ENCODE measurements around the gene TCF7L1. TPM values are rescaled to one million over a fixed set of nuclear protein-coding genes. Genes with fewer than 3 reads are reported as not detected.
A peak's percentile ranks its signal among the peaks of the same experiment; 100 is the strongest.

The TCF7L1 gene
- total and polyA plus RNA-seq, 2 of the 13 experiments (the other 11 are each of a cell fraction or from before 2014, with no cell fraction given): 0.04 to 0.15 TPM

DNA sequence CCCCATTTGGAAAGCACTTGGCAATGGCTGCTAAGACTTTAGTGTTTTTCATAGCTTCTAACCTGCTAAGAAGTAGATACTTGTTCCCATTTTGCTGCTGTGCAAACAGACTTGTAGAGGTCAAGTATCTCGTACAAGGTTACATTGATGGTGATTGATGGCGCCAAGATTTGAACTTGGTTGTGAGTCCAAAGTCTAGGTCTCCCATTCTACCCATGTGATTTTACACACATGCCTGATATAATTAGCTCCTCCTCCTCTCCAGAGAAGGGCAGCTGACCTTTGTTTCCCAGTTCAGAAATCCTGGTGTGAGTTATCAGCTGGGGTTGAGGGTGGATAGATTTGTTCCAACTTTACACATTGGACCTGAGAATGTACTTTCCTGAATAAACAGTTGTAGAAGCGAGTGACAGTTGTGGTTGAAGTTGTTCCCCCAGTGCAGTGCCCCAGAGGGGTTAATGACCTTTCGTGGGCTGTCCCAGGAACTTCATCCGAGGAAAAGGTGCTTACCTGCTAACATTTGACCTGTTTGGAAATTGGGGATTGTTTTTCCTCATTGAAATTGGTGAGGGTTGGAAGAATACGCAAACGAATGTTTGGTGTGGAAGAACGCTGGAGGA lies 10.4 kb downstream of the TCF7L1 start (continued):
- TF ChIP-seq, protein P1, sequence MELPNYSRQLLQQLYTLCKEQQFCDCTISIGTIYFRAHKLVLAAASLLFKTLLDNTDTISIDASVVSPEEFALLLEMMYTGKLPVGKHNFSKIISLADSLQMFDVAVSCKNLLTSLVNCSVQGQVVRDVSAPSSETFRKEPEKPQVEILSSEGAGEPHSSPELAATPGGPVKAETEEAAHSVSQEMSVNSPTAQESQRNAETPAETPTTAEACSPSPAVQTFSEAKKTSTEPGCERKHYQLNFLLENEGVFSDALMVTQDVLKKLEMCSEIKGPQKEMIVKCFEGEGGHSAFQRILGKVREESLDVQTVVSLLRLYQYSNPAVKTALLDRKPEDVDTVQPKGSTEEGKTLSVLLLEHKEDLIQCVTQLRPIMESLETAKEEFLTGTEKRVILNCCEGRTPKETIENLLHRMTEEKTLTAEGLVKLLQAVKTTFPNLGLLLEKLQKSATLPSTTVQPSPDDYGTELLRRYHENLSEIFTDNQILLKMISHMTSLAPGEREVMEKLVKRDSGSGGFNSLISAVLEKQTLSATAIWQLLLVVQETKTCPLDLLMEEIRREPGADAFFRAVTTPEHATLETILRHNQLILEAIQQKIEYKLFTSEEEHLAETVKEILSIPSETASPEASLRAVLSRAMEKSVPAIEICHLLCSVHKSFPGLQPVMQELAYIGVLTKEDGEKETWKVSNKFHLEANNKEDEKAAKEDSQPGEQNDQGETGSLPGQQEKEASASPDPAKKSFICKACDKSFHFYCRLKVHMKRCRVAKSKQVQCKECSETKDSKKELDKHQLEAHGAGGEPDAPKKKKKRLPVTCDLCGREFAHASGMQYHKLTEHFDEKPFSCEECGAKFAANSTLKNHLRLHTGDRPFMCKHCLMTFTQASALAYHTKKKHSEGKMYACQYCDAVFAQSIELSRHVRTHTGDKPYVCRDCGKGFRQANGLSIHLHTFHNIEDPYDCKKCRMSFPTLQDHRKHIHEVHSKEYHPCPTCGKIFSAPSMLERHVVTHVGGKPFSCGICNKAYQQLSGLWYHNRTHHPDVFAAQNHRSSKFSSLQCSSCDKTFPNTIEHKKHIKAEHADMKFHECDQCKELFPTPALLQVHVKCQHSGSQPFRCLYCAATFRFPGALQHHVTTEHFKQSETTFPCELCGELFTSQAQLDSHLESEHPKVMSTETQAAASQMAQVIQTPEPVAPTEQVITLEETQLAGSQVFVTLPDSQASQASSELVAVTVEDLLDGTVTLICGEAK (IDR thresholded peaks at IDR 0.05): no peak
- TF ChIP-seq, protein P1 (CRISPR knock-in tag; IDR thresholded peaks at IDR 0.05): no peak; the same call in 1 of the 2 replicates
- no peak for TF ChIP-seq ZFAT (CRISPR knock-in tag; conservative IDR thresholded peaks at IDR 0.05)
- TF ChIP-seq, protein P2, sequence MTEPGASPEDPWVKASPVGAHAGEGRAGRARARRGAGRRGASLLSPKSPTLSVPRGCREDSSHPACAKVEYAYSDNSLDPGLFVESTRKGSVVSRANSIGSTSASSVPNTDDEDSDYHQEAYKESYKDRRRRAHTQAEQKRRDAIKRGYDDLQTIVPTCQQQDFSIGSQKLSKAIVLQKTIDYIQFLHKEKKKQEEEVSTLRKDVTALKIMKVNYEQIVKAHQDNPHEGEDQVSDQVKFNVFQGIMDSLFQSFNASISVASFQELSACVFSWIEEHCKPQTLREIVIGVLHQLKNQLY (CRISPR knock-in tag; IDR thresholded peaks at IDR 0.05): no peak
- no peak for TF ChIP-seq NFKBIZ (CRISPR knock-in tag; IDR thresholded peaks at IDR 0.05)
- 0 out of 2 replicates have a peak, but pooled peaks have one; percentile 26 for TF ChIP-seq HMG20A (CRISPR knock-in tag; IDR thresholded peaks at IDR 0.05; ENCODE audit: borderline replicate concordance)
- TF ChIP-seq, protein P3, sequence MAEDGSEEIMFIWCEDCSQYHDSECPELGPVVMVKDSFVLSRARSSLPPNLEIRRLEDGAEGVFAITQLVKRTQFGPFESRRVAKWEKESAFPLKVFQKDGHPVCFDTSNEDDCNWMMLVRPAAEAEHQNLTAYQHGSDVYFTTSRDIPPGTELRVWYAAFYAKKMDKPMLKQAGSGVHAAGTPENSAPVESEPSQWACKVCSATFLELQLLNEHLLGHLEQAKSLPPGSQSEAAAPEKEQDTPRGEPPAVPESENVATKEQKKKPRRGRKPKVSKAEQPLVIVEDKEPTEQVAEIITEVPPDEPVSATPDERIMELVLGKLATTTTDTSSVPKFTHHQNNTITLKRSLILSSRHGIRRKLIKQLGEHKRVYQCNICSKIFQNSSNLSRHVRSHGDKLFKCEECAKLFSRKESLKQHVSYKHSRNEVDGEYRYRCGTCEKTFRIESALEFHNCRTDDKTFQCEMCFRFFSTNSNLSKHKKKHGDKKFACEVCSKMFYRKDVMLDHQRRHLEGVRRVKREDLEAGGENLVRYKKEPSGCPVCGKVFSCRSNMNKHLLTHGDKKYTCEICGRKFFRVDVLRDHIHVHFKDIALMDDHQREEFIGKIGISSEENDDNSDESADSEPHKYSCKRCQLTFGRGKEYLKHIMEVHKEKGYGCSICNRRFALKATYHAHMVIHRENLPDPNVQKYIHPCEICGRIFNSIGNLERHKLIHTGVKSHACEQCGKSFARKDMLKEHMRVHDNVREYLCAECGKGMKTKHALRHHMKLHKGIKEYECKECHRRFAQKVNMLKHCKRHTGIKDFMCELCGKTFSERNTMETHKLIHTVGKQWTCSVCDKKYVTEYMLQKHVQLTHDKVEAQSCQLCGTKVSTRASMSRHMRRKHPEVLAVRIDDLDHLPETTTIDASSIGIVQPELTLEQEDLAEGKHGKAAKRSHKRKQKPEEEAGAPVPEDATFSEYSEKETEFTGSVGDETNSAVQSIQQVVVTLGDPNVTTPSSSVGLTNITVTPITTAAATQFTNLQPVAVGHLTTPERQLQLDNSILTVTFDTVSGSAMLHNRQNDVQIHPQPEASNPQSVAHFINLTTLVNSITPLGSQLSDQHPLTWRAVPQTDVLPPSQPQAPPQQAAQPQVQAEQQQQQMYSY (CRISPR knock-in tag; IDR thresholded peaks at IDR 0.05): no peak
- no peak for TF ChIP-seq THAP11 (CRISPR knock-in tag; IDR thresholded peaks at IDR 0.05)
- TF ChIP-seq BRD4 (CRISPR knock-in tag; IDR thresholded peaks at IDR 0.05): no peak
- TF ChIP-seq STAG1 (CRISPR knock-in tag; IDR thresholded peaks at IDR 0.05): no peak
- no peak for TF ChIP-seq HMGA1 (CRISPR knock-in tag; conservative IDR thresholded peaks at IDR 0.05)

Measured in HepG2 (cell line).